Measurements from ENCODE around the gene PAPPA.

DNA sequence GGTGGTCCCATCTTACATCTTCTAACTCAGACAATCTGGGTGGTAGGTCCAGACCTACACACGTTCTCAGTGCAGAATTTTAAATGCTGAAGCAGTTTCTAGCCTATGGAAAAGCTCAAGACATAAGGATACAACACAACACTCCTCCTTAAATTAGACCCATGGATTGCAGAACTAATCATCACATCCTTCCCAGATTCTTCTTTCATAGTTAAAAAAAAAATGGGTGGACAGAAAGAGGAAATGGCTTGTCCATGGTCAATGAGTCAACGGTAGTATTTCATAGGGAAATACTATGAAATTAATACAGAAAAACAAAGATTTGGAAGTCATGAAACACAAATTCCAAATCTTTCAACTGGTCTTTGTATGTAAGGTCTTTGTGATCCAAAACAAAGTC is 106.9 kb downstream of the PAPPA start:
- TF ChIP-seq CTCF (IDR thresholded peaks at IDR 0.05; ENCODE audit: insufficient read depth, low read length, poor library complexity, severe bottlenecking) (no peak), EZH2phosphoT487 (conservative IDR thresholded peaks at IDR 0.05; ENCODE audit: low read length) (no peak)

All from SU-DHL-6 (cell line).